GM18505 (cell line): ENCODE results near the gene FOXP3.
"Not testable (repeated sequence)": the region's sequence is repeated elsewhere in the genome, so short reads cannot be mapped to it uniquely, and the experiment has no call there.

ENCODE experiments used
- ATAC-seq: cut with Tn5 transposase; IDR thresholded peaks from one replicate; pipeline ENCODE4 v1.9.1; 2021; ENCODE audit not compliant: unreplicated experiment
- POLR2A ChIP-seq: IDR thresholded peaks from 4 replicates; pipeline ENCODE4 v1.6.1; 2011; ENCODE audit warnings: borderline replicate concordance; ENCODE audit not compliant: insufficient read depth, insufficient read length; ENCODE audit errors: extremely low read depth

The FOXP3 gene, protein sequence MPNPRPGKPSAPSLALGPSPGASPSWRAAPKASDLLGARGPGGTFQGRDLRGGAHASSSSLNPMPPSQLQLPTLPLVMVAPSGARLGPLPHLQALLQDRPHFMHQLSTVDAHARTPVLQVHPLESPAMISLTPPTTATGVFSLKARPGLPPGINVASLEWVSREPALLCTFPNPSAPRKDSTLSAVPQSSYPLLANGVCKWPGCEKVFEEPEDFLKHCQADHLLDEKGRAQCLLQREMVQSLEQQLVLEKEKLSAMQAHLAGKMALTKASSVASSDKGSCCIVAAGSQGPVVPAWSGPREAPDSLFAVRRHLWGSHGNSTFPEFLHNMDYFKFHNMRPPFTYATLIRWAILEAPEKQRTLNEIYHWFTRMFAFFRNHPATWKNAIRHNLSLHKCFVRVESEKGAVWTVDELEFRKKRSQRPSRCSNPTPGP

DNA sequence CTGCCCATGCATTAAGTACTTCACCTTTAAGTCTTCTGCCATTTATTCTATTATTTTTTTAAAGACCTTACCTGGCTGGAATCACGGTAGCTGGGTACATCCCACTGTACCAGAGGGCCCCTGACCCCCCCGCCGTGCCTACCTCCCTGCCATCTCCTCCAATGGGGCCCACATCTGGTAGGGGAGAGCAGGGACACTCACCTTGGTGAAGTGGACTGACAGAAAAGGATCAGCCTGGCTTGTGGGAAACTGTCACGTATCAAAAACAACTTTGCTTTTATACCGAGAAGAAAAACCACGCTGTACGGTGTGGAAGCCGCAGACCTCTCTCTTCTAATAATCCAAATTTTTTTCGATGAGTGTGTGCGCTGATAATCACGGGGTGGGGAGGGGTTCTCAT is at the start of gene FOXP3:
TSS of gene FOXP3 (minus strand) at position 251 of the 400 bp plus-strand sequence. CDS start 6,205 bp downstream, outside the sequence.
- ATAC-seq = no peak
- no peak for TF ChIP-seq POLR2A

DNA sequence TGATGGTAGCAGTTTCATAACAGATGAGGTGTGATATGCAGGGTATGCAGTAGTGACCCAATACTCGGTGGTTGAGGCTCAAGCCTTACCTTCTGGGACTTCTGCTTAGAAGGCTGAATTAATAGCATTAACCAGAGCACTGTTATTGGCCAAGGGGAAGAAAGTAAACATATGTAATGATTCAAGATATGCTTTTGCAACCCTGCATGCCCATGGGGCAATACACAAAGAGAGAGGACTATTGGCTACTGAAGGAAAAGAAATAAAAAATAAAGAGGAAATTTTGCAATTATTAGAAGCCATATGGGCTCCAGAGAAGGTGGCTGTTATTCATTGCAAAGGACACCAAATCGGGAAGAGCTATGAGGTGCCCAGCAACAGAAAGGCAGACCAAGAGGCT is 47.7 kb upstream of the FOXP3 start:
- ATAC-seq = no peak
- TF ChIP-seq POLR2A = no peak

DNA sequence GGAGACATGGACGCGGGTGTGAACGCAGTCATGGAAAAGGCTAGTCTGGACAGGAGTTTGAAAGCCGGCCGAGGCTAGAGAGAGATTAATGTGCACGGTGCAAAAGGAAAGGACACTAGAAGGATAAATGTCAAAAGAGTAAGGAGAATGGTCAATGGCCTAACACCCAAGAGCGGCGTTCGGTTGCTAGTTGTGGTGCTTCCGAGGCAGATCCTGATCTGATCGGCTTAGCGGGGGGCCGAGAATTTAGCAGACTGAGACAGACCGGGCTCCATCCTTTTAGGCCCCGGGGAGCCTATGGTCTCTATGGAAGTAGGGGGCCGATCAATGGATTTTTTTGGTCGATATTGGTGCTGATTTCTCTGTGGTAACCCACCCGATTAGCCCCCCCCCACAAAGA is 45.9 kb upstream of the FOXP3 start:
- TF ChIP-seq POLR2A = no peak
- no peak for ATAC-seq

DNA sequence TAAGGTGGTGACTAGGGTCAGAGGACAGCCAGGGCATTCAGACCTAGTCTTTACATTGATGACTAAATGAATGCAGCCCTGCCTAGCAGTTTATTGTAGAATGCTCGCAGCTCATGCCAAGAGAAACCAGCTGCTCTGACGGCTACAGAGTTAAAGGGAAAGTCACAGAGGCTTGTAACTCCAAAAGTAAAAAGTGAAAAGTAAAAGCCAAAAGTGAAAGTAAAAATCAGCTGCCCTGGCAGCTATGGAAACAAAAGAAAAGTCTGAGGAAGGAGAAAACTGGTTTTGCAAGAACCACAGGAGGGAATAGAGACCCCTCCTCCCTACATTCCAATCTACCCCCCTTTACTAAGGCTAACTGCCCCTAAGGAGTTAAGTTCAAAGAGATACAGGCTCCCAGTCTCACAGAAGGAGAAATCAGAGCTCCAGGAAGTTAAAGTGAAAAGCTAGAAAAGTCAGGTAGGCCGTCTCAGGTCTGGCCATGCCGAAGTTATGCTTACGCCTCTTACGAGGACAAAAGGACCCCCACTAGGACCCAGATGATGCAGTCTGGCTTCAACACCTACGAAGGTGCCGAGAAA is 45.0 kb upstream of the FOXP3 start:
- no peak for ATAC-seq
- no peak for TF ChIP-seq POLR2A

DNA sequence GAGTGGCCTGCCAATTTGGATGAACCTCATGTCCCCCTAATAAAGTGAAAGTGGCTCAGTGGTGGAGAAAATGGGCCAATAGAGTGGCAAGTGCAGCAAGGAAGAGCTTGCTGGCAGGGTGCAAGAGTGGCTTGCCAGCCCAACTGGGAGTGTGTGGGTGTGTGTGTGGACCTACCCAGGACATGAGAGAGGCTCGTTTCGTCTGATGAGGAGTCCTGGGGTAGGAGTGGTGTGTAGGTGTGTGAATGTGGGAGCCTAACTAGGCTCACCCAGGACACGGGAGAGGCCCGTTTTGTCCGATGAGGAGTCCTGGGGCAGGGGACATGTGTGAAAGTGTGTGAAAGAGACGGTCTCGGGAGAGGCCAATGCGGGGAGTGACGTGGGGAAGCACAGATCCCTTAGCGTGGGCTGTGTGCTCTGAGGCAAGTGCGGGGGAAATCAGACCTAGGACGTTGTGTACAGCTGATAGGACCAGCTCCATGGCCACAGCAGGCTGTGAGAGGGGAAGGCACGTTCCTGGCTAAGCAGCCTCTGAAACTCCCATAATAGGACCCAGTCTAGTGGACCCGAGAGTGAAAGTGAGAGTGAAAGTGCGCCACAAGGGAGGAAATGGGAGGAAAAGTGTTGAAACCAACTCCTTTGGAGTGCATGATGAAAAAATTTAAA is 44.2 kb upstream of the FOXP3 start:
- no peak for ATAC-seq
- no peak for TF ChIP-seq POLR2A

DNA sequence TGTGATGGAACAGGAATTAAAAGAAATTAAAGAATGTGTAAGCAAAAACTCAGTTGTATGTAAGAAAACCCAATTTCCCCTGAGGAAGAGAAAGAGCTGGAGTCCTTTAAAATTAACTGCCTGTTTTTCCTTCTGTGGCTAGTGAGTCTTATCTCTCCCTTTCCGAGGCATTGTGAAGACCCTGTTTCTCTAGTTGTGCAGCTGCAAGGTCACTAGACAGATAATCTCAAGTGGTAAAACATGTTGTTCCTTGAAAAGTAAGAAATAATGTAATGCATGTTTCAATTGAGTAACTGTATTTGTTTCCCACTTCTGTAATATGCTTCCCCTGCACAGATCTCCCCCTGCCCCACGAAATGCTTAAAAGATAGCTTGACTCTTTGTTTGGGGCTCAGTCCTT is 43.3 kb upstream of the FOXP3 start:
- not testable (repeated sequence) for ATAC-seq

DNA sequence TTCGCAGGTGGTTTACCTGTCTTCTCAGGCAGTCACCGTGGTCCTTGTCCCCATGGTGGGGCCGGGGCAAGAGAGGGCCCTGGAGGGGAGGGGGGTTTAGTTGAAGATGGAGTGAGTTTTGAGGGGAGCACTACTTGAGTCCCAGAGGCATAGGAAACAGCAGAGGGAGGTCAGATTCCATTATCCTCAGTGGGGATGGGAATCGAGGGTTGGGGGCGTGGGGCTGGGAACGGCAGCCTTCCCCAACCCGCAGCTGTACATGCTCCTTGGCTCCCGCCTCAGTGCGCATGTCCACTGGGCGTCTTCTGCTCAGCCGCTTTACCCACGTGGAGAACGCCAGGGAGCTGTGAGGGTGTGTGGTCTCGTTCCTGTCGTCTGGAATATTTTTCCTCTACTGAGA is 38.8 kb upstream of the FOXP3 start, which contains the start of gene GAGE10:
TSS of gene GAGE10 (plus strand) at position 301 of the 400 bp plus-strand sequence. CDS start 1,214 bp downstream, outside the sequence.
- no peak for ATAC-seq
- no peak for TF ChIP-seq POLR2A

DNA sequence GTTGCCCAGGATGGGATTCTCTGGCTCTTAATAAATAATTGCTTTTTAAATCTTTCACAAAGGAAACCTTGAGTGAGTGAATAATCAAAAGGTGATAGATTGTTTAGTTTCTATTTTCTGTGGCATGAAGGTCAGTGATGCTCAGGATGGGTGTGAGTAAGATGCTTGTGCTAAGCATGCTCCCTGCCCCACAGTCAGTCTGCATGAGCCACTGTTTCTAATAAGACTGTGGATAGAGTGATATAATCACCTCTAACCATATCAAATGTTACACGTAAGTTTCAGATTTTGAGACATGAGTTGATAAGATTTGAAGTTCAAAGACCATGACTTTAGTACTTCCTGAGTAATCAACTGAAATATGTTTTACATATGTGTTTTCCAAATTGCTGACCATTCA is 36.2 kb upstream of the FOXP3 start:
- ATAC-seq = no peak
- no peak for TF ChIP-seq POLR2A

DNA sequence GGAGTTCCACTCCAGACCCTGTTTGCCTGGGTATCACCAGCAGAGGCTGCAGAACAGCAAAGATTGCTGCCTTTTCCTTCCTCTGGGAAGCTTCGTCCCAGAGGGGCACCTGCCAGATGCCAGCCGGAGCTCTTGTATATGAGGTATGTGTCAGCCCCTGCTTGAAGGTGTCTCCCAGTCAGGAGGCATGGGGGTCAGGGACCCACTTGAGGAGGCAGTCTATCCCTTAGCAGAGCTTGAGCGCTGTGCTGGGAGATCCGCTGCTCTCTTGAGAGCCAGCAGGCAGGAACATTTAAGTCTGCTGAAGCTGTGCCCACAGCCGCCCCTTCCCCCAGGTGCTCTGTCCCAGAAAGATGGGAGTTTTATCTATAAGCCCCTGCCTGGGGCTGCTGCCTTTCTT is 34.8 kb upstream of the FOXP3 start:
- not testable (repeated sequence) for ATAC-seq

DNA sequence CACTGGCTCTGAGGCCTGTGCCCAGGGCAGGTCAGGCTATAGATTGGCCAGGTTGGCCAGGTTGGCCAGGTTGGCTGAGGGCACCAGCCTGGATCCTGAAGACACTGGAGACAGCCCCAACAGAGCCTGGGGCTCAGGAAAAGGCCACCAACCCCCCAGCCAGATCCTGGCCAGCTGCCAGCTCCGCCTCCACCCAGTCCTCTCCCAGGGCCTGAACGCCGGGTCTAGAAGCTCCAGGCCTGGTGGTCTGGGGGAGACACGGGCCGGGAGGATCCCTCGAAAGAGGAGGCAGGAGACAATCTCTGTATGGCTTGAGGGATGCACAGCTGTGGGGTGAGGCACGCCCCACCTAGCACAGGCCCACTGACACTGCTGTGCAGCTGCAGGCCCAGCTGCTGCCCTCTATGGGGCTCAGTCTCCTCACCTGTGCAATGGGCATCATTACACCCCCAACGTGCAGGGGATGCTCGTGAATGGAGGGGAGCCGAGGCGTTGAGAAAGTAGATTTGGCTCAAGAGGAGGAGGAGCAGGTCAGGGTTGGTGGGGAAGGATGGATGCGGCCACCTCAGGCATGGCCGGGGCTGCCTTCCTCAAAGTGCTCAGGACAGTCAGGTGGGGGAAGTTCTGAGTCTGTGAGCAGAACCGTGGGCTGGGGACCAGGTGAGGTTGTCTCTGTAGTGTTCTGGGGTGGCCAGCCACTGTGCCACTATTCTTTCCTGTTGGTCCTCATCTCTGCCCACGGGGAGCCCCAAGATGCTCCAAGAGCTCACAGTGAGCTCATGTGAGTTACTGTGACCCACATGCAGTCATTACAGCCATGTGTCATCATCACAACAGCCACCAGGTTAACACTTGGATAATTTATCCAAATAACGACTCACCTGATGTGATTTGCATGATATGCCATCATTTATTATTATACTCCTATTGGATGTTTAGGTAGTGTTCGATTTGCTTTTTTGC is 28.2 kb upstream of the FOXP3 start:
- no peak for TF ChIP-seq POLR2A
- no peak for ATAC-seq

DNA sequence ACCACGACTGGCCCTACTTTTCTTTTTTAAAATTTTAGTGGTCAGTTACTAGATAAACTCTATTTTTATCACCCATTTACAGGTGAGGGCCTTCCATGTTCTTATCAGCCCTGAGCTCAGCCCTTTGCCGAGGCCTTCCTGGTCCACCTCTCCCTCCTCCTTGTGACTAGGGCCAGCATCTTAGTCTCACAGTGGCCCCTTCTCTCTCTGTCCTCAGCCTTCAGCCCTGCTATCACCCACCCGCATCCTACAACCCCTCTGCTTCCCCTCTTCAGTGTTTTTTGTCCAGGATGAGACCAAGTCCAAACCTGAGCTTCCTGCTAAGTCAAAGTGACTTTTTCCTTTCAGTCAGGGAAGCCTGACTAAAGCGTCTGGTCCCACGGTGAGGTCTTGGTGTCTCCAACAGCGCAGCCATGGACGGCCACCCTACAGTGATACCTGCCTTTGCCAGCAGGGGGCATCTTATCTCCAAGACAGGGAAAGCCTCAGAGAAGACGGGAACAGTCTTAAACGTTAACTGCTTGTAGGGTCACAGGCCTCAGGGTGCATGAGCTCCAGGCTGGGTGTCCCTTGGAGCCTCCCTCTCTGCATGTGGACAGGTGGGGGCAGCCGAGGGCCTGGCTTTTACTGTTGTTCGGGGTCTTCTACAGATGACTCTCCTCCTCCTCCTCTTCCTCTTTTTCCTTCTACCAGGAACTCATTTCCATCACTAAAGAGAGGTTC is 27.3 kb upstream of the FOXP3 start:
- no peak for ATAC-seq
- TF ChIP-seq POLR2A = no peak

DNA sequence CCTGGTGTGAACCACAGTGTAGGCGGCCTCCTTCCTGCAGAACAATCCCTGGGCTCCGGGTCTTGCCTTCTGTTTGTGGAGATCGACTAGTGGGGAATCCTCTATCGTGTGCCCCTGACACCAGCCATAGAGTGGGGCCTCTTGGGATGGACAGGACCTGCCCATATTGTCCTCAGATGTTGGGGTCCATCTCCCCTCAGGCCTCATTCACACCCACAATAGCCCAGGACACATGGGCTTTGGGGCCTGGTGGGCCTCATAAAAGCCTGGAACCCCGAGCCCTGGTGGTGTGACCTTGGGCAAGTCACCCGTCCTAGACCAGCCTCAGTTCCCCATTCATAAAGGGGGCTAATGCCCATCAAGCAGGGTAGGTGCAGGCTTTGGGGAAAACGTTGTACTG is 25.7 kb upstream of the FOXP3 start:
- no peak for TF ChIP-seq POLR2A
- no peak for ATAC-seq
